Measurements from ENCODE around the gene CWF19L2. TPM values are rescaled to one million over a fixed set of nuclear protein-coding genes. Genes with fewer than 3 reads are reported as not detected.
"Not testable (repeated sequence)": the region's sequence is repeated elsewhere in the genome, so short reads cannot be mapped to it uniquely, and the experiment has no call there.

The CWF19L2 gene
- total RNA-seq, 1 donor from 2014 or later: 17.3 TPM

- no peak for DNase-seq
- Histone ChIP-seq H3K36me3 (peaks cover 4% of the 10 kb centered on the region), H3K4me1 (no peaks in the 10 kb centered on the region), H3K27me3 (no peaks in the 10 kb centered on the region), H3K27ac (no peak overlapping the region), H3K9me3 (no peaks in the 10 kb centered on the region), H3K4me3 (no peak overlapping the region)
- no peak for TF ChIP-seq CTCF (IDR thresholded peaks at IDR 0.05)
- intact Hi-C loops (cut with DNase I): no loop called here
- ATAC-seq: no peak
Observed at GRCh38 chr11:107397357-107397756, 60.3 kb downstream of the CWF19L2 start.

GRCh38 chr11:107392611-107393010 is 65.0 kb downstream of the CWF19L2 start:
- H3K27ac ChIP-seq: no peak overlapping the region
- ATAC-seq (no peak), DNase-seq (no peak)
- no peaks in the 10 kb centered on the region for H3K4me1 ChIP-seq
- no peak for TF ChIP-seq CTCF (IDR thresholded peaks at IDR 0.05)
- no peaks in the 10 kb centered on the region for H3K27me3 ChIP-seq
- no peak overlapping the region for H3K4me3 ChIP-seq
- peaks cover 35% of the 10 kb centered on the region for H3K36me3 ChIP-seq
- intact Hi-C loops (cut with DNase I): no loop called here
- H3K9me3 ChIP-seq: no peaks in the 10 kb centered on the region

GRCh38 chr11:107390701-107391100 is 66.9 kb downstream of the CWF19L2 start:
- ATAC-seq; DNase-seq; H3K27me3 ChIP-seq; intact Hi-C loops (cut with DNase I); H3K27ac ChIP-seq; H3K9me3 ChIP-seq; H3K4me3 ChIP-seq; H3K4me1 ChIP-seq: not testable (repeated sequence)
- peaks cover 35% of the 10 kb centered on the region for H3K36me3 ChIP-seq

- no peak for TF ChIP-seq CTCF (IDR thresholded peaks at IDR 0.05)
- Histone ChIP-seq H3K27me3 (no peaks in the 10 kb centered on the region), H3K9me3 (no peaks in the 10 kb centered on the region), H3K4me1 (no peaks in the 10 kb centered on the region), H3K27ac (no peak overlapping the region), H3K4me3 (no peak overlapping the region), H3K36me3 (peaks cover 34% of the 10 kb centered on the region)
- intact Hi-C loops (cut with DNase I): no loop called here
- DNase-seq (no peak), ATAC-seq (no peak)
Observed at GRCh38 chr11:107387666-107388065, 70.0 kb downstream of the CWF19L2 start.

GRCh38 chr11:107385361-107385981 is 72.2 kb downstream of the CWF19L2 start:
- H3K27me3 ChIP-seq: no peaks in the 10 kb centered on the region
- H3K4me1 ChIP-seq: no peaks in the 10 kb centered on the region
- no peak for ATAC-seq
- H3K27ac ChIP-seq: no peak overlapping the region
- H3K9me3 ChIP-seq: no peaks in the 10 kb centered on the region
- no peak overlapping the region for H3K4me3 ChIP-seq
- H3K36me3 ChIP-seq: peaks cover 13% of the 10 kb centered on the region
- no peak for TF ChIP-seq CTCF (IDR thresholded peaks at IDR 0.05)
- intact Hi-C loops (cut with DNase I): no loop called here
- no peak for DNase-seq

GRCh38 chr11:107384144-107384852 is 73.3 kb downstream of the CWF19L2 start:
- Histone ChIP-seq H3K27ac (no peak overlapping the region), H3K36me3 (peaks cover under 1% of the 10 kb centered on the region), H3K4me3 (no peak overlapping the region), H3K27me3 (no peaks in the 10 kb centered on the region), H3K9me3 (no peaks in the 10 kb centered on the region), H3K4me1 (no peaks in the 10 kb centered on the region)
- TF ChIP-seq CTCF (IDR thresholded peaks at IDR 0.05): no peak
- no peak for DNase-seq
- intact Hi-C loops (cut with DNase I): no loop called here
- ATAC-seq: no peak

Data from upper lobe of right lung (tissue), 1 donor.